ENCODE data around the gene RHBDF2. TPM values are rescaled to one million over a fixed set of nuclear protein-coding genes. Genes with fewer than 3 reads are reported as not detected.

RHBDF2 gene
- total RNA-seq, 3 donors from 2014 or later (not counting 1 experiment from before 2014, with no cell fraction given), result 194 to 233 (median 202) TPM

DNA sequence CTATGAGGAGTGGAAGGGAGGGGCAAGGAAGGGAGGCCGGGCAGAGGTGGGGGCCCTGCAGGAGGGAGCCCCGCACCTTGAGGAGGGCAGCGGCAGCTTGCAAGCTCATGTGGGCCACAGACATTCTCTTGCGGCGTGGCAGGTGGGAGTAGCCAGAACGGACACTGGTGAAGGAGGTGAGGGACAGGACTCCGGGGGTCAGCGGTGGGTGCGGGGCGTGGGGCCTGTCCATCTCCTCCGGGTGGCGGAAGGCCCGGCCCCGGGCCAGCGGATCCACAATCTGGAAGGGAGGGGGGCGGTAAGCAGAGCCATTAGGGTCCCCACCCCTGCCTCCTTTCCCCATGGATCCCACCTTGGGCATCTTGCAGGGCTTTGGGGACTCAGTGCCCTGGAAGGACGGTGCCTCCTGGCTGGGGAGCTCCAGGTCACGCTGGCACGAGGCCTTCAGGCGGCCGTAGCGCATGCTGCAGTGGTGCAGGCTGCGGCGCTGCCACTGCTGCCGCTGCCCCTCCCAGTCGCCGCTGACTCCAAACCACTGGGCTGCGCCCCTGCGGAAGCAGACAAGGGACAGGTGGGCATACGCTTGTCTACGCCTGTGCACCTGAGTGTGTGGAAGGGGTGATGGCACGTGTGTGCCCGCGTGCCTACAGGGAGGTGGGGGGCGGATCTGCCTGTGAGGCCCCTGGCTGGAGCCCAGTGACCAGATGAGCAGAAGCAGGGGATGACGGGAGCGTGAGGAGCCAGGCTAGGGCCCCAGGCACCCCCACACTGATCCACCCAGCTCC is 22.3 kb downstream of the RHBDF2 start:
- no peak for DNase-seq
- Histone ChIP-seq H3K4me1 (ENCODE audit: control insufficient read depth, insufficient read depth, low read length) (peaks cover 39% of the 10 kb centered on the region), H3K9me3 (ENCODE audit: control insufficient read depth, insufficient read depth, low read length) (no peaks in the 10 kb centered on the region), H3K27ac (ENCODE audit: low read length) (no peak overlapping the region), H3K36me3 (ENCODE audit: control insufficient read depth, insufficient read depth, low read length) (peaks cover 56% of the 10 kb centered on the region), H3K4me3 (ENCODE audit: low read length) (no peak overlapping the region), H3K27me3 (ENCODE audit: control insufficient read depth, insufficient read depth, low read length) (no peaks in the 10 kb centered on the region)
- 95% methylated on average over 37 of the region's 37 CpGs for WGBS (ENCODE audit: insufficient coverage)
- no peak for ATAC-seq
- H3K9me3 Mint-ChIP-seq, result no peaks in the 10 kb centered on the region
- no peaks in the 10 kb centered on the region for H3K36me3 Mint-ChIP-seq
- H3K27me3 Mint-ChIP-seq (ENCODE audit: low read depth in 2 of 2), result no peaks in the 10 kb centered on the region
- H3K27ac Mint-ChIP-seq, result no peak overlapping the region
- TF ChIP-seq, protein P1, sequence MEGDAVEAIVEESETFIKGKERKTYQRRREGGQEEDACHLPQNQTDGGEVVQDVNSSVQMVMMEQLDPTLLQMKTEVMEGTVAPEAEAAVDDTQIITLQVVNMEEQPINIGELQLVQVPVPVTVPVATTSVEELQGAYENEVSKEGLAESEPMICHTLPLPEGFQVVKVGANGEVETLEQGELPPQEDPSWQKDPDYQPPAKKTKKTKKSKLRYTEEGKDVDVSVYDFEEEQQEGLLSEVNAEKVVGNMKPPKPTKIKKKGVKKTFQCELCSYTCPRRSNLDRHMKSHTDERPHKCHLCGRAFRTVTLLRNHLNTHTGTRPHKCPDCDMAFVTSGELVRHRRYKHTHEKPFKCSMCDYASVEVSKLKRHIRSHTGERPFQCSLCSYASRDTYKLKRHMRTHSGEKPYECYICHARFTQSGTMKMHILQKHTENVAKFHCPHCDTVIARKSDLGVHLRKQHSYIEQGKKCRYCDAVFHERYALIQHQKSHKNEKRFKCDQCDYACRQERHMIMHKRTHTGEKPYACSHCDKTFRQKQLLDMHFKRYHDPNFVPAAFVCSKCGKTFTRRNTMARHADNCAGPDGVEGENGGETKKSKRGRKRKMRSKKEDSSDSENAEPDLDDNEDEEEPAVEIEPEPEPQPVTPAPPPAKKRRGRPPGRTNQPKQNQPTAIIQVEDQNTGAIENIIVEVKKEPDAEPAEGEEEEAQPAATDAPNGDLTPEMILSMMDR (IDR thresholded peaks at IDR 0.05), result no peak
- H3K4me3 Mint-ChIP-seq, result peak overlapping the region; percentile 13
- H3K4me1 Mint-ChIP-seq, result peaks cover 10 to 20% of the 10 kb centered on the region in 2 donors
- intact Hi-C loops (cut with micrococcal nuclease), result no loop called here

DNA sequence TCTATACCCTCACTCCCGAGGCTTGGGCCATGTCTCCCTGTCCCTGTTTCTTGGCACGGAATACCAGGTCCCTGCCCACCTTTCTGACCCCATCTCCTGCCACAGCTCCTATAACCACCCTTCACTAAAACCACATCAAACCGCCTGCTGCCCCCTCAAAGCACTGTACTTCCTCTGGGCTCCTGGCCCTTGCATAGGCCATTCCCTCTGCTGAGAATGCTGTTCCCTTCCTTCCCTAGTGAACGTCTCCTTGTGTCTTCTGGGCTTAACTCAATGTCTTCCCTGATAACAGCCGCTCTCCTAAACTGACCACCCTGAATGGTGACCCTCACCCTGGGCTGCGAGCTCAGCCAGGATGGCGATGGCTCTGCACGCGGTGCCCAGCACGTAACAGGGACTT is 23.1 kb downstream of the RHBDF2 start:
- no peaks in the 10 kb centered on the region for H3K27me3 ChIP-seq (ENCODE audit: control insufficient read depth, insufficient read depth, low read length)
- H3K9me3 ChIP-seq (ENCODE audit: control insufficient read depth, insufficient read depth, low read length), result no peaks in the 10 kb centered on the region
- no peak overlapping the region for H3K27ac ChIP-seq (ENCODE audit: low read length)
- H3K36me3 Mint-ChIP-seq, result no peaks in the 10 kb centered on the region
- H3K9me3 Mint-ChIP-seq, result no peaks in the 10 kb centered on the region
- H3K27ac Mint-ChIP-seq, result peak overlapping the region in 1 of 2 donors; percentile 75
- no peak overlapping the region for H3K4me3 ChIP-seq (ENCODE audit: low read length)
- intact Hi-C loops (cut with micrococcal nuclease), result no loop called here
- 94% methylated on average over 10 of the region's 10 CpGs for WGBS (ENCODE audit: insufficient coverage)
- DNase-seq (no peak), ATAC-seq (no peak)
- H3K36me3 ChIP-seq (ENCODE audit: control insufficient read depth, insufficient read depth, low read length), result peaks cover 64% of the 10 kb centered on the region
- no peaks in the 10 kb centered on the region for H3K27me3 Mint-ChIP-seq (ENCODE audit: low read depth in 2 of 2)
- TF ChIP-seq, protein P1 (IDR thresholded peaks at IDR 0.05), result no peak
- H3K4me1 Mint-ChIP-seq, result peaks cover 10 to 20% of the 10 kb centered on the region in 2 donors
- peaks cover 33% of the 10 kb centered on the region for H3K4me1 ChIP-seq (ENCODE audit: control insufficient read depth, insufficient read depth, low read length)
- no peak overlapping the region for H3K4me3 Mint-ChIP-seq

DNA sequence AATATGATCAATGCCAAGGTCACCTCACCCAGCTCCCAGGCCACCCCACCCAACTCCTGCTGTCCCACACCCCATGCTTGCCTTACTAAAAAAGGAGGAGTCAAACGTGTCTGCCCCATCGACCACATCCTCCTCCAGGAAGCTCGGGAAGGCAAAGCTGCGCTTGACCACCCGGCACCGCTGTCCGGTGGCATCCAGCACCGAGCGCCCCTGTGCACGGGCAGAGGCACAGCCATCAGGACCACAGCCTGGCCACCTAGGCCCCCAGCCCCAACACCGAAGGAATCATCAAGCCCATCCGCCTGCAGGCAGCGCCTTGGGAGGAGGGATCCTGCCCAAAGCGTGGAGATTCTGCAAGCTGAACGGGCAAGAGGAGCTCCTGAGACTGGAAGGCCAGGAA is 23.6 kb downstream of the RHBDF2 start:
- peaks cover 69% of the 10 kb centered on the region for H3K36me3 ChIP-seq (ENCODE audit: control insufficient read depth, insufficient read depth, low read length)
- no peaks in the 10 kb centered on the region for H3K36me3 Mint-ChIP-seq
- peak overlapping the region in 1 of 2 donors; percentile 75 for H3K27ac Mint-ChIP-seq

More for the DNA sequence above, 23.6 kb downstream of the RHBDF2 start:
- Mint-ChIP-seq H3K4me3 (no peak overlapping the region), H3K27me3 (ENCODE audit: low read depth in 2 of 2) (no peaks in the 10 kb centered on the region), H3K4me1 (peaks cover 10 to 20% of the 10 kb centered on the region in 2 donors), H3K9me3 (no peaks in the 10 kb centered on the region)
- TF ChIP-seq, protein P1 (IDR thresholded peaks at IDR 0.05), result no peak
- intact Hi-C loops (cut with micrococcal nuclease), result no loop called here
- ATAC-seq (no peak), DNase-seq (no peak)
- WGBS (ENCODE audit: insufficient coverage), result 88% methylated on average over 15 of the region's 15 CpGs
- Histone ChIP-seq H3K4me1 (ENCODE audit: control insufficient read depth, insufficient read depth, low read length) (peaks cover 29% of the 10 kb centered on the region), H3K27me3 (ENCODE audit: control insufficient read depth, insufficient read depth, low read length) (no peaks in the 10 kb centered on the region), H3K4me3 (ENCODE audit: low read length) (no peak overlapping the region), H3K27ac (ENCODE audit: low read length) (no peak overlapping the region), H3K9me3 (ENCODE audit: control insufficient read depth, insufficient read depth, low read length) (no peaks in the 10 kb centered on the region)
